IPS DF 19.7 (cell line): Measurements from ENCODE around the gene UBASH3A.
A peak's percentile ranks its signal among the peaks of the same experiment; 100 is the strongest.

Experiments
- DNase-seq: peaks from one replicate; pipeline ENCODE4 v3.0.0-alpha.2; 2013; ENCODE audit warnings: low read depth, low spot score

UBASH3A gene

DNA sequence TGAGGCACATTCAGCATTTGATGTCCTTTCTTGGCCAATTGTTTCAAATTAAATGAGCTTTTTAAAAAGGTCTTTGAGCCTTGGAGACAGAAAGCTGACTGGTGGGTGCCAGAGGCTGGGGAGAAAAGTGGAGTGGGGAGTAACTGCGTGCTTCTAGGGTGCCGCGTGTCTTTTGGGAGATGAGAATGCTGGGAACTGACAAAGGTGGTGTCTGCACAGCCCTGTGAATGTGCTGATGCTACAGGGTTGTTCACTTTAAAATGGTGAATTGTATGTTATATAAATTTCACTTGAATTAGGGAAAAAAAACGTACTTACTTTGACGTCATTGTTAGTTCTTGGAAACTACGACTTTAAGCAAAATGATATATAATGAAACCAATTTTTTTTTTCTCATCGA is 29.2 kb upstream of the UBASH3A start:
- no peak for DNase-seq

DNA sequence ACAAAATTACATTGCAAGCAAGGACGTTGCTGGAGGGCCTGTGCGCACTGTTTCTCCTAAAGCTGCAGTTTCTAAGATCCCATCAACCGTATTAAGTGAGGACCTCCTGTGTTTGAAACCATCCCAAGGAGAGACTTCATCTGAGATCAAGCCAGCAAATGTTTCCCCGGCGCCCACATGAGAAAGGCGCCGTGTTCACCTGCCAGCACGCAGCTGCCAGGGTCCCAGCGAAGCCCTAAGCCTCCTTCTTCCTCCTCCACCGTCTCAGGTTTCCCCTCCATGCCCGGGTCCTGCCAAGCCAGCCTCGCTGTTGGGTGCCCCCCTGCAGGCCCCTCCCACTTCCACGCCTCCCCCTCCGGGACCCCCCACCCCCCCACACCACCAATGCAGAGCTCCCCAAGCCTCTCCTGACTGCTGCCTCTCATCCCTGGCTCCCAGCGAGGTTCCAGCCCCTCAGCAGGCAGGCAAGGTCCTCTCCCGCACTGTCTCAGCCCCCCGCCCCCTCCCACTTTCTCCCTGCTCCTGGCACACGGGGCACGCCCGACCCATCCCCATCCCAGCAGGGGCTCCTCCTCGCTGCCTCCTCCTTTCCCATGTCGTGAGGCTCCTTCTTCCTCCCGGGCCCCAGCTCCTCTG is 28.7 kb upstream of the UBASH3A start:
- DNase-seq, result no peak

DNA sequence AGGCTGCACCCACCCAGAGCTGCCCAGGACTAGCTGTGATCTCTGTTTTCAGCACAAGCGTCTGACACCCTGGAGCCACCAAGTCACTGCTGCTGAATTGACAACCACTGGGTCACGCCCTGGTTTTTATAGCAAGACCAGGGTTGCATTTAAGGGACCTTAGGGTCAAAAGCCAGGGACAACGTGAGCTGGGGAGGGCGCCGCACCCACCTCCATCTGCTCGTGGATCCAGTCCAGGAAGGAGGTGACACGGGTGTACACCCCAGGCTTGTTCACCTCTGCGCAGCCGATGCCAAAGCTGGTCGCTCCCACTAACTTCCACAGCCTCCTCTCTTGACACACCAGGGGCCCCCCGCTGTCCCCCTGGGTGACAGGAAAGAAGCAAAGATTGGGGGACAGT is 28.2 kb upstream of the UBASH3A start:
- DNase-seq, result no peak

DNA sequence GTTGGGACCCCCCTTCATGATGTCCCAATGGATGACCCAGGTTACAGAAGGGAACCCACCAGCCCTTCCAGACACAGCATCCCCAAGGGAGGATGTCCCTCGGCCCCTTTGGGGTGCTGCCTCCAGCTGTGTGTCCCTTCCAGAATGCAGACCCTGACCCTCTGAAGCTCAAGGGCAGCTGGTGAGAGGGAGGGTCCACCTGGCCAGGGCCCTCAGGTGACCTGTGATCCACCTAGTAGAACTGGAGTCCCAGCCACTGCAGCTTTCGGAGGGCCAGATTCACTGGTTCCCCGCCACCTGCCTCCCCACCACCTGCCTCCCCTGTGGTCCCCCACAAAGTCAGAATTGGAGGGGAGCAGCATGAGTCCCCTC is 27.8 kb upstream of the UBASH3A start:
- DNase-seq, result no peak

DNA sequence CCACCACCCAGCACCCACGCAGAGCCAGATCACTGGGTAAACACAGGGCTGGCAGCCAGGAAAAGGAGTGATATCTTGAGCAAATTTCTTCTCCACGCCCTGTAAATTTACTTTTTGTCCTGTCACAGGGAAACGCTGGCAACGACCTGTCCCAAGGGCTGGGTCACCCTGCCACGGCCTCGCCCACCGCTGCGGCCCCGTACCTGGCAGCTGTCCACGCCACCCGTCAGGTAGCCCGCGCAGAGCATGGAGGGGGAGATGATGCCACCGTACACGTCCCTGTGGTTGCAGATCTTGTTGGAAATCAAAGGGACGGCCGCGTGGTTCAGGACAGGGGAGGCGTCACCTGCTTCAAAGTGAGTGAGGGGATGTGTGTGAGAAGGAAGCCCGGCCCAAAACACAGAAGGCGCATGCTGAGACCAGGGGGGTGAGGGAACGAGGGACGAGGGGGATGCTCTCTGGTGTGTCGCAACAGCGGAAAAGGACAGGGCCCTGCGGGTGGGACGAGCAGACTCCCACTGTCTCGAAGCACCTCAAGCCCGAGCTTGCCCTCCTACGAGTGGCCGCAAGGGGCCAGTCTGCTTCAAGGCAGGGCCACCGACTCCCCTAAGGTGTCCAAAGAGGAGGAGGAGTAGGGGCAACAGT is 27.2 kb upstream of the UBASH3A start:
- DNase-seq, result no peak

DNA sequence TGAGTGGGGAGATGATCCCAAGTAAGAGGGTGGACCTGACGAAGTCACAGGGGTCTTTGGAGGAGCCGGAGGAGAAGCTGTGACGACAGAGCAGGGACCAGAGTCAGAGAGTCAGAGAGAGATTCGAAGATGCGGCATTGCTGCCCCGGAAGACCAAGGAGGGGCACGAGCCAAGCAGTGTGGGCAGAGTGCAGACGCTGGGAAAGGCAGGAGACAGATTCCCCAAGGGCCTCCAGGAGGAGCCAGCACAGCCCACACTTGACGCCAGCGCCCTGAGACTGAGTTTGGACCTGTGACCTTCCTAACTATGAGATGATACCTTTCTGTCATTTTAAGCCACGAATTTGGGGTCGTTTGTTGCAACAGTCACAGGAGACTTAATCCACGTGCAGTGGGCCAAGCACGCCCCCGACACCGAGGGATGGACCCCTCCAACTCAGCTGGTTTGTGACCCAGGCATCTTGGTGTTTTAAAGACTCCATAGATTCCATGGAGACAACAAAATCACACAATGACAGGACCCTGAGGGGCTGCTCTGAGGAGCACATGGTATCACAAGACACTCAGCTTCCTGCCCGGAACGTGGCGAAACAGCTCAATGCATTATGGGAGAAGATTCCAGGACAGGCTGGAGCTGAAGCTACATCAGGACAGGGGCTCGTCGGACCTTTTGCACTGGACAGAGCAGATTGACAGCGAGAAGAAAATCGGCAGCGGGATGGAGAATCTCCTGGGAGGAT is 26.3 kb upstream of the UBASH3A start:
- DNase-seq, result no peak

DNA sequence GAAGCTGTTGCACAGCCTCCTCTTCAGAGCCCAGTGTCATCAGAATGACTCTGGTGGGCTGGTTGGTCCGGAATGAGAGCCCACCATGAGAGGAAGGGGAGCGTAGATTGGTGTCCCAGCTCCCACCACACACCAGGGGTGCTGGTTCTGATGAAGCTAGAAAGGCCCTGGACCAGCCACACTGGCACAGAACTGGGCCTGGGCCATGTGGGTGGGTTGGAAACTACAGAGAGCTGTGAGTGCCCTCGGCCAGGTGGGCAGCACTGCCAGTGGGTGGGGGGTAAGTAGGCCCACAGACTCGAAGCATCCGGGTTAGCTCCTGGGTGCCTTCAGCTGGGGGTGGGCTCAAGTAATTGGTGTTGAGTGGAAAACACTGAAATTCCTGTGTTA is 25.8 kb upstream of the UBASH3A start:
- no peak for DNase-seq

DNA sequence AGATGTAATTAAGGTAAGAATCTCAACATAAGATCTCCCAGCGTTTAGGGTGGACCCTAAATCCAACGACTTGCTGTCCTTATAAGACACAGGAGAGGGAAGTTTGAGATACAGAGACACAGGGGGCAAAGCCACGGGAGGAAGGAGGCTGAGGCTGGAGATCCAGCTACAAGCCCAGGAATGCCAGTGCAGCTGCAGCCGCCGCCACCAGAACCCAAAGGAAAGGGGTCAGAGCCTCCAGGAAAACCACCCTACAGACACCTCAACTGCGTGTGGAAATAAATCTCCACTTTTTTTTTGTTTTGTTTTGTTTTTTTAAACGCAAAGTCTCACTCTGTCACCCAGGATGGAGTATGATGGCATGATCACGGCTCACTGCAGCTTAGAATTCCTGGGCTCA is 25.3 kb upstream of the UBASH3A start:
- no peak for DNase-seq

DNA sequence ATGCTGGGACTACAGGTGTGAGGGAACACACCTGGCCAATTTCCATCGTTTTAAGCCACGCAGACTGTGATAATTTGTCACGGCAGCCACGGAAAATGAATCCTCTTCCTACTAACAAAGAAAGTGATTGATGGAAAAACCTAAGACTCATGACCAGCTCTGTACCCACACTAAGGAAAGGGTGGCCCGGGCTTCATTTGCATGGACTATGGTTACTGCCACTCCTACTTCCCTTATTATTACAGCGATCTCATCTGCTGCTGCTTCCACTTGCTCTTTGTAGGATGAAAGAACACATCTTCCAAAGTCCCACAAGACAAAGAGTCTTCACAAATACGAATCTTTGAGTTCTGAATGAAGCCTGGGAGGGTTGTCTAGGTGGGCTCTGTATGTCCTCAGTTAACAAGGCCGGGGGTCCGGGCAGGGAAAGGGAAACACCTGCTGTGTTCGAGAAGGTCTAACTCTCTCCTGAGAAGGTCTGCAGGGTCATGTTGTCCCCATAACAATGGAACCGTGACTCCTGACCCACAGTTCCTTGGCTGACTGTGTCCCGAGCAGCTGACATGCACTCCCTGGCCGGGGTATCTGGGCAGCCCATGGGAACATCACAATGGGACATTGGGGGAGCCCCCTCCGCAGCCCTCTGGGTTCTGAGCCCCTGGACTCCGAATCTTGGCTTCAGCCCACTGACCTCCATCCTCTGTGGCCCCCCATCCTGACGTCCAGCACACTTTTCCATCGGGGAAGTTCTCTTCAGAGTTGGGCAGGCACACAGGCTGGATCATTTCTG is 24.1 kb upstream of the UBASH3A start:
- DNase-seq, result no peak

DNA sequence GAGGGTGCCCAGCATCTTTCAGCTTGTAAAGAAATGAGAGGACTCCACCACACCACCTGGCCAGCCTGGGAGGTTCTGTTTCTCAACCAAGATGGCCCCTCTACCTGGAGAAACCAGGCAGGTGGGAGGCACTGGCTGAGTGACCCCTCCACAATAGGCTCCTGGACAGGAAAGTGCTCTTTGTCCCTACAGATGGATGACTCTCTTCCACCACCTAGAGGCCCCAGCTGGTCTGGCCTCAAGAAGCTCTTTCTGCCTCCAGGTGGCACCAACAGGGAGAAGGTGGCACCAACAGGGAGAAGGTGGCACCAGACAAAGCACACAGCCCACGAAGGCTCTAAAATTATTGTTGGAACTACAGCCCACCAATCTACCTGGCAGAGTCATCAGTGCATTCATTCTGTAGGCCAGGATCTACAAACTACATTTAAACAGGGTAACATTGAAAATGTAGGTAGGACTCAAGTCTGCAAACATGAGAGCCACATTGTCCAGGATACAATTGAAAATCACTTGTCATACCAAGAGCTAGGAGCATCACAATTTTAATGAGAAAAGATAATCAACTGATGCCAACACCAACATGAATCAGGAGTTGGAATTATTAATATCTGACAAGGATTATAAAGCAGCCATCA is 22.2 kb upstream of the UBASH3A start:
- DNase-seq, result peak; percentile 25

DNA sequence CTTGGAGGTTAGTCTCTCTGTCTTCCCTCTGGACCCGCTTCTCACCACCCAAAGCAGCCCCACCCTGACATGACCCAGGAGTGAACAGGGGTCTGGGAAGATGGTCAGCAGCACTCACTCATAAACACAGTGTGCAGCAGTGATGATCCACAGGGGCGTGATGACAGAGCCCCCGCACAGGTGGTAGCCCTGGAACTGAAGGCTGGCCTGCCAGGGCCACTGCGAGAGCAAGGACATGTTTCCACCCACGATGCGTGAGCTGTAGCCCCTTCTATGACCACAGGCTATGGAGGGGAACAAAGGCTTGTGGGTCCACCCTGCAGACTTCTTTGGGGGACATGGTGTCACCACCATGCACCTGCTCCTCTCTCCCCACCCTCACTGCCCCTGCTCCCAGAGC is 20.8 kb upstream of the UBASH3A start:
- no peak for DNase-seq

DNA sequence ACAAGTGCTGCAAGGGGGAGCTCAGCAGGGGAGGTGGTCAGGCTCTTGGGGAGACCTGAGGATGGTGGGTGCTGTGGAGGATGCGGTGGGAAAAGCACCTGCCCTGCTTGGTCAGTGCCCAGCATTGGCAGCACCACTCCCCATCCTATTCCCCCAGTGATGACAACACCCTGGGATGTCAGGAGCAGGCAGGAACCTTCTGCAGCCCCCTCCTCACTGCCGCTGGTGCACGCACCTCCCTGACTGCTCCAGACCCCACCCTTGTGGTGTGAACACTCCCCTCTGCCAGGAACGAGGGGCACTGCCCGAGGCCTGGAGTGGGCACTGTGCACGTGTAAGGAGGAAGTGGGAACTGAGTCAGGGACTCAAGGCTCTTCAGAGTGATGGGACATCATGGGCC is 20.4 kb upstream of the UBASH3A start:
- no peak for DNase-seq

DNA sequence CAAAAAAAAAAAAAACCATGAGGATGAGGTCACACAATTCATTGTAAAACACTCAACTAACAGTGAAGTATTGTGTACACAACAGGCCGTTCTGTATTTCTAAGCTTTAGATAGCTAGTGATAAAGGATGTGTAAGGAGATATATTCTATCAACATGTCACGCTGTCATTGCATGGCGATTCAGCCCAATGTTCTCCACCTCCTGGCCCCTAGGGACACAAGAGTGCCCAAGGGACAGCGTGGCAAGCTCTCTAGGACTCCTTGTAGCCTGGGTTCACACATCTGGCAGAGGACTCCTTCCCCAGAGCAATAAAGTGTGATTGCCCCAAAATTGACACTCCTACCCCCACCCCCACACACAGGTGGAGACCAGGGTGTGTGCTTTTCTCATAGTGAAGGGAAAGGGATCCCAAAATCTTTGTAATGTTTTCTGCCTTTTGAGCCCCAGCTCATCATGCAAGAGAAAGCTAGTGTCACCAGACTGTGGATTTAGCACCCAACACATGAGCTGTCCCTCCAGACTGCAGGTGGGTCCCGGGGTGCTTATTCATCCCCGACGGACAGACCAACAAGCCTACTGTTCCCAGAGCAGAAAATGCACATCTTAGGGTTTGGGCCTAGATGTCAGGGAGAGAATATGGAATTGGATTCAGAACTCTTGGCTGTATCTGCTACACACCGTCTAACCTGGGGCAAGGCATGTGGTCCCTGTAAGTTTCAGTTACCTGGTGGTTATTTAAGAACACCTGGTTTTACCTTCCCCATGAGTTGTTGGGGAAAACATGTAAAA is 19.4 kb upstream of the UBASH3A start:
- DNase-seq, result no peak

DNA sequence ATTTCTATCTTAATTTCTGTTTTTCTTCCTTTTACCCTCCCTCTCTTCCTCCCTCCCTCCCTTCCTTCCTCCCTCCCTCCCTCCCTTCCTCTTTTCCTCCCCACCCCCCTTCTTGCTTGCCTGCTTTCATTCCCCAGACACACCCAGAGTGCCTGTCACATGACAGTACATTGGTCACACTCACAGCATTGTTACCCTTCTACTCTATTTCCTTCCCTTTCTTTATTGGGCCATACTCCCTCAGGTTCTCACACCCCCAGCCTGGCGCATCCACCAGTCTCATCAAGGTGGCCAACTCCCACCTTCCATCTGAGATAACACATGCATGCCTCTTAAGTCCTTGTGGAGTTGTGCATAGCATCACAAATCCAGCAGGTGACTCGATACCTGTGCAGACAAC is 18.7 kb upstream of the UBASH3A start:
- DNase-seq, result no peak

DNA sequence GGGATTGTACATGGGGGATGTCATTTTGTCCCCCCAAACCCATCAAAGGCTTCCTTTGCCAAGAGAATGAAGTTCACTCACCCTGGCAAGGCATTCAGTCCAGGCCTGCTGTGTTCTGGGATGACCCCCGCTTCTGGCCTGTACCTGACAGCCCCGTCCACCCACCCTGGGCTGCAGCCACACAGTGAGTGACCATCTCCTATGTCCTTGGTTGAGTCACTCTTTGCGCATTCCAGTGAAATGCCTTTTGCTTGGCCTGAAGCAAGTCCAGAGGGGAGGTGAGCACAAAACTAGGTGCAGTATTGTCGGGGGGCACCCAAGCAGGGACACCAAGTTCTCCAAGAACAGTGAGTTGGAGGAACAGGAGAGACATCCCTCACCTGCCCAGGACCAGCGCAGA is 18.1 kb upstream of the UBASH3A start:
- DNase-seq, result no peak

DNA sequence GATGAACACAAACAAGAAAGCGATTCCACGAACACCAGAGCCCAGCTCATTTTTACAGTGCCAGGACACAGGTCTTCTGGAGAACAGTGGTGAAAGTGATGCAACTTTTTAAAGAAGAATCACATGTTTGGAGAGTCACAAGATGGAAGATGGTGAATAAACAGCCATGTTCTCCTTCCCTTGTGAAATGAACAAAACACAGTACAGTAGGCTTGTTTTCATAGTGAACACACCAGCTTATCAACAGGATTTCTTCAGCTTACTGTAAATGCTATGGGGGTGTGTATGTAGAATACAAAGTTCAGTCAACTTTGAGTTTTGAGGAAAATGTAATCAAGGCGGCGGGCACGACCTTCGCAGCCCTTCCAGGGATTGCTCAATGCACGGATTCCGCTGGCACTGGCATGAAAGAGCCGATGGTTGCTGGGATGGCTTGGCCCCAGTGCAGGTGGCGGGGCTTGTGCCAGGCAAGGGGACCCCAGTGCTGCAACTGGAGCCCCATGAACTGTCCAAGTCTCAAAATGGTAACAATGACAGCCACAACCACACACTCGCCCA is 17.6 kb upstream of the UBASH3A start:
- no peak for DNase-seq

DNA sequence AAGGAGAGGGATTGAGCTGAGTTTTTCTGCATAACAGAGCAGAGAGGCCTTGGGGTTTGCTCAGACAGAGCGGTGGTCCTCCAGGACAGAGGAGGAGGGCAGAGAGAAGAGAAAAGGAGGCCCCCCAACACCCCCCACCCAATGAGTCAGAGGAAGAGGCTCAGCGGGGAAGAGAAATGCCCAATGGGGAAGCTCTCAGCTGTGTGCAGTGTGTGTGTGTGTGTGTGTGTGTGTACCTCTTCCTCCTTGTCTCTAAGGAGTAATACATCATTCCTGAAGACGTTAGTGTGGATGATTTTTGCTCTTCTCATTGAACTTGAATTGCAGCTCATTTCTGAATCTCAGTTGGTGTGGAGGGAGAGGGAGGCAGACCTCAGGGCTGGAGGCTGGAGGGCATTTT is 16.5 kb upstream of the UBASH3A start:
- DNase-seq, result no peak

DNA sequence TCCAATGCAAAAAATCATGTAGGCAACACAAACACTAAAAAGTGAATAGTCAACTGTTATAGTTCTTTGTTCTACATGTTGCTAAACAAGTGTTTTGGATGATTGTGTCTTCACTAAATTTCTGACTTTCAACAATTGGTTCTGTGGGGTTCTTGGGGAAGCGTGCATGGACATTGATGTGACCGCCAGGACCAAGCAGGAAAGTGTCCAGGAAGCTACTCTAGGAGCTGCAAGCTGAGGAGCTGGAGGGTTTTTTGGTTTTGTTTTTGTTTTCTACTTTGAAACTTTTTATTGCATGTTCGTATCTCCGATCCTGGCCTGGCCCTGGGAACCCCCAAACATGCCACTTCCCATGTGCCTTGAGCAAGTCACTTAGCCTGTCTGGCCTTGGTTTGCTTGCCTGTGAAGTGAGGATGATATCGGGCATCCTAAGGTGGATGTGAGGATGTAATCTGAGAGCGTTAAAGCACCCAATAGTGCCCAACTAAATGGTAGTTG is 15.8 kb upstream of the UBASH3A start:
- no peak for DNase-seq

DNA sequence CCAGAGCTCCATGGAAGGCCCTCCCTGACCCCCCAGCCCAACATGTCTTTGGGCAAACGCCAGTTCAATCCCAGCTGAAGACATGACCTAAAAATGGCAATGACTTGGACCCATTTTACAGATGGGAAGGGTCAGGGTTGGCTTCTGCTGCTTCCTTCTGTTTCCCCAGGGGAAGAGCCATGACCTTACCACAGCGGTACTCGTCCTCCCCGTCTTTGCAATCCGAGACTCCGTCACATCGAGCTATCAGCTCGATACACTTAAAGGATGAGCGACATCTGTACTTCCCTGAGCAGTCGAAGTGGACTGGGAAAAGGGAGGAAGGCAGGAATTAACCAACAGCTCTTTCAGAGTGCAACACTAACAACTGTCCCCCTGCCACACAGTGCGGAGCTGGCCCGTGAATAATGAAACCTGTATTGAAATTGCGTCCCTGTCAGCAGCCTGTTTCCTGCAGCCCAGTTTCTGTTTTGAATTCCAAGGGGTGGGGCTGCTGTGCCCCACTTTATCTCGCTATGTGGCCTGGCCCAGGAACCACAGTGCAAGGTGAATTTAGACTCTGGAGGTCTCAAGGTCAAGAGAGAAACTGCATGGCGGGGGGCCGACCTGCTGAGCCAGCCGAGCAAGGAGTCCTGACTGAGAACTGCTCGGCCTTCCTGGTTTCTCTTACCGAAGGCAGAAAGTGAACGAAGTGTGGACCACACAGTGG is 14.8 kb upstream of the UBASH3A start:
- peak; percentile 7 for DNase-seq

DNA sequence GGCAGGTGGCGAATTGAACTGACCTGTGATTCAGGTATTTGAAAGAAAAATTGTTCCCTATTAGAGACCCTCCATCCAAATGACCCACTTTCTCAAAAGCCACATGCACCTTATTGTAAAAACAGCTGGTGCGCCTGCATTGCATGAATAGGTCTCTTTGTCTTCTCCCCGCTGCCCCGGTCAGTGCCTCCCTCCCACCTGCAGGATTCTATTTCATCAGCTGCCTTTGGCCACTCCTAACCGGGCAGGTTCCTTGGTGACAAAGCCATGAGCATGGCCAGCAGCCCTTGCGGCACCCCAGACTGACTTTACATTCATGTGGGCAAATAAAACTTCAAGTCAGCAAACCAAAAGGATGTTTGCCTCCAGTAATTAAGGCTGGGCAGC is 14.3 kb upstream of the UBASH3A start:
- DNase-seq, result no peak
